WTC11 (cell line): ENCODE results near the gene IRAG1.

Source experiments
- NR2C2 ChIP-seq: sonication (generic); formaldehyde crosslinking; IDR thresholded peaks from 2 replicates; pipeline ENCODE4 v1.8.0; 2022; ENCODE audit warnings: mild to moderate bottlenecking, missing genetic modification reagents
- RELA ChIP-seq: sonication (generic); formaldehyde crosslinking; IDR thresholded peaks from 2 replicates; pipeline ENCODE4 v1.8.1; 2022; ENCODE audit warnings: missing genetic modification reagents, mild to moderate bottlenecking, borderline replicate concordance
- TF ChIP-seq, protein P1 (sequence below): sonication (generic); formaldehyde crosslinking; IDR thresholded peaks from 2 replicates; pipeline ENCODE4 v1.8.1; 2023; ENCODE audit warnings: mild to moderate bottlenecking, missing genetic modification reagents, moderate library complexity
- TF ChIP-seq, protein P2 (sequence below): fragments of 200-600 bp; IDR thresholded peaks from 2 replicates; pipeline ENCODE4 v1.8.0; 2022; ENCODE audit warnings: antibody characterized with exemption

- TF ChIP-seq, protein P1, sequence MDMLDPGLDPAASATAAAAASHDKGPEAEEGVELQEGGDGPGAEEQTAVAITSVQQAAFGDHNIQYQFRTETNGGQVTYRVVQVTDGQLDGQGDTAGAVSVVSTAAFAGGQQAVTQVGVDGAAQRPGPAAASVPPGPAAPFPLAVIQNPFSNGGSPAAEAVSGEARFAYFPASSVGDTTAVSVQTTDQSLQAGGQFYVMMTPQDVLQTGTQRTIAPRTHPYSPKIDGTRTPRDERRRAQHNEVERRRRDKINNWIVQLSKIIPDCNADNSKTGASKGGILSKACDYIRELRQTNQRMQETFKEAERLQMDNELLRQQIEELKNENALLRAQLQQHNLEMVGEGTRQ (CRISPR knock-in tag), result no peak
- TF ChIP-seq, protein P2, sequence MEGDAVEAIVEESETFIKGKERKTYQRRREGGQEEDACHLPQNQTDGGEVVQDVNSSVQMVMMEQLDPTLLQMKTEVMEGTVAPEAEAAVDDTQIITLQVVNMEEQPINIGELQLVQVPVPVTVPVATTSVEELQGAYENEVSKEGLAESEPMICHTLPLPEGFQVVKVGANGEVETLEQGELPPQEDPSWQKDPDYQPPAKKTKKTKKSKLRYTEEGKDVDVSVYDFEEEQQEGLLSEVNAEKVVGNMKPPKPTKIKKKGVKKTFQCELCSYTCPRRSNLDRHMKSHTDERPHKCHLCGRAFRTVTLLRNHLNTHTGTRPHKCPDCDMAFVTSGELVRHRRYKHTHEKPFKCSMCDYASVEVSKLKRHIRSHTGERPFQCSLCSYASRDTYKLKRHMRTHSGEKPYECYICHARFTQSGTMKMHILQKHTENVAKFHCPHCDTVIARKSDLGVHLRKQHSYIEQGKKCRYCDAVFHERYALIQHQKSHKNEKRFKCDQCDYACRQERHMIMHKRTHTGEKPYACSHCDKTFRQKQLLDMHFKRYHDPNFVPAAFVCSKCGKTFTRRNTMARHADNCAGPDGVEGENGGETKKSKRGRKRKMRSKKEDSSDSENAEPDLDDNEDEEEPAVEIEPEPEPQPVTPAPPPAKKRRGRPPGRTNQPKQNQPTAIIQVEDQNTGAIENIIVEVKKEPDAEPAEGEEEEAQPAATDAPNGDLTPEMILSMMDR, result no peak
- TF ChIP-seq NR2C2 (no peak), RELA (no peak)
These were observed 15.5 kb downstream of the IRAG1 start for GRCh38 chr11:10678101-10678500.
